ENCODE data around the gene CGB5. TPM values are rescaled to one million over a fixed set of nuclear protein-coding genes. Genes with fewer than 3 reads are reported as not detected.

CGB5 gene
- total RNA-seq, result 12.3 TPM in 1 of 2 replicates, not detected in the other

GRCh38 chr19:49043548-49043947 lies at the start of gene CGB5:
Gene CGB5 (plus strand): TSS chr19:49043848. CDS start chr19:49044210, 362 bp downstream.

GRCh38 chr19:49017041-49017665 lies 26.5 kb upstream of the CGB5 start, which contains the start of gene LHB:
Gene LHB (minus strand): TSS chr19:49017091. CDS start chr19:49017081, 10 bp downstream.

GRCh38 chr19:49024233-49024632 lies 19.4 kb upstream of the CGB5 start, which contains the start of gene CGB3:
Gene CGB3 (minus strand): TSS chr19:49024333. CDS start chr19:49023971, 362 bp downstream.

GRCh38 chr19:49031642-49032301 lies 11.9 kb upstream of the CGB5 start, which contains the start of gene CGB2:
Gene CGB2 (plus strand): TSS chr19:49031890. CDS start chr19:49032096, 206 bp downstream.

DNA sequence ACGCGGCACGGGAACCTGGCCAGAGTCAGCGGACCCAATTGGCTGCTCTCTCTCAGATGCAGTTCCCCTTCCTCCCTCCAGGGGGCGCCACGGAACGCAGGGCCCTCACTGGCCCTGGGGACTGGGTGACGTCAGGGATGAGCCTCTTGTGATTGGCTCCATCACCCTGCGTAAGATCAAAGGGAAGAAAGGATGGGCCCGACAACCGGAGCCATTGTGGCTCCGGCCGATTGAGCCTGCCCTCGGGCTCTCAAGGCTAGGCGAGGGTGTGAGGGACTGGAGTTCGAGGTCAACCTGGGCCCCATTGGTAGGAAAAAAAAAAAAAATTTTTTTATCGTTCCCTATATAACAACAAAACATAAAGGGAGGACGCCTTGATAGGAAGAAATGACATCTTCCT lies 6.8 kb upstream of the CGB5 start, which contains the start of gene CGB1:
CGB1 (minus strand) TSS at position 81 of the 400 bp plus-strand sequence. CDS start 184 bp downstream, outside the sequence.

DNA sequence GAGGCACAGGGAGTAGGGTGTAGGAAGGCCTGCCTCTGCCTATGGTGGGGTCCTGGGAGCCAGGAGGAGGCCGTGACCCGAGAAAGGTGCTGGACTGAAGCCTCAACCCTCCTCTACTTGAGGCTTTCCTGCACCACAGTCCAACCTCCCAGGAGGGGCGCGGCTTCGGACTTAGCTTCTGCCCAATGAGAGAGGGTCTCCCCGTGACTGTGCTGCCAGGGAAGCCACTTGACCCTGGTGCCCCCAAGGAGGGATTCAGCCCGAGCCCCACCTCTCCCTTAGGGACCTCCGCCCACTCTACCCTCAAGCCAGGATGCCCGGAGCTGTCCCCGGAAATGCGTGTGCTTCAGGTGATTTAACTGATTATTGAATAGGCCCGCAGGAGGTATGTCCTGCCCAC lies 5.4 kb downstream of the CGB5 start, which contains the start of gene CGB8:
CGB8 (minus strand) TSS at position 101 of the 400 bp plus-strand sequence. CDS start 372 bp downstream, outside the sequence.

DNA sequence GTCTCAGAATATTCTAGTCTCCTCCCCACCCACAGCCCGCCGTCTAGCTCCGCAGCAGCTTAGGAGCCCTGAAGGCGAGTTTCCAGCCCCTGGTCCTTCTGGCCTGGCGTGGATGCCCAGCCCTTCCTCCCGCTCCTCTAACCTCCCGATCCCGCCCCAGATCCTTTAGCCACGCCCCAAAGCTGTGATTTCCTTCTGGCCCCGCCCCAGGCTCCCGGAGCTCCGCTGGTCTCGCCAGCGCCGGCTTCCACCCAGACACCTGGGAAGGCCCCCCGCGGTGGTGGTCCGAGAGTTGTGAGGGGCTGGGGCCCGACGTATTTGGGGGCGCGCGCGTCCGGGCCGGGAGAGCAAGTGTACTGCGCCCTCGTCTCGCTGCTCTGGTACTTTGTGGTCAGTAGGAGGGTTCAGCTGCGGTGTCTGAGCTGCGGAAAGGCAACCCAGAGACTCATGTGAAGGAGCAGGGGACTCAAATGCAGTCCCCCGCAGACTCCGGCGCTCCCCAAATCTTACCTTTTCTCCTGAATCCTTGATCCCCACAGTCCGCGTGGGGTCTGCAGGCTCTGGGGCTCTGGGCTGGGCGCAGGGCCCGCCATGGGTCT lies 14.1 kb downstream of the CGB5 start, which contains the start of gene CGB7:
CGB7 (minus strand) TSS at position 114 of the 599 bp plus-strand sequence. CDS start 2,374 bp downstream, outside the sequence.

DNA sequence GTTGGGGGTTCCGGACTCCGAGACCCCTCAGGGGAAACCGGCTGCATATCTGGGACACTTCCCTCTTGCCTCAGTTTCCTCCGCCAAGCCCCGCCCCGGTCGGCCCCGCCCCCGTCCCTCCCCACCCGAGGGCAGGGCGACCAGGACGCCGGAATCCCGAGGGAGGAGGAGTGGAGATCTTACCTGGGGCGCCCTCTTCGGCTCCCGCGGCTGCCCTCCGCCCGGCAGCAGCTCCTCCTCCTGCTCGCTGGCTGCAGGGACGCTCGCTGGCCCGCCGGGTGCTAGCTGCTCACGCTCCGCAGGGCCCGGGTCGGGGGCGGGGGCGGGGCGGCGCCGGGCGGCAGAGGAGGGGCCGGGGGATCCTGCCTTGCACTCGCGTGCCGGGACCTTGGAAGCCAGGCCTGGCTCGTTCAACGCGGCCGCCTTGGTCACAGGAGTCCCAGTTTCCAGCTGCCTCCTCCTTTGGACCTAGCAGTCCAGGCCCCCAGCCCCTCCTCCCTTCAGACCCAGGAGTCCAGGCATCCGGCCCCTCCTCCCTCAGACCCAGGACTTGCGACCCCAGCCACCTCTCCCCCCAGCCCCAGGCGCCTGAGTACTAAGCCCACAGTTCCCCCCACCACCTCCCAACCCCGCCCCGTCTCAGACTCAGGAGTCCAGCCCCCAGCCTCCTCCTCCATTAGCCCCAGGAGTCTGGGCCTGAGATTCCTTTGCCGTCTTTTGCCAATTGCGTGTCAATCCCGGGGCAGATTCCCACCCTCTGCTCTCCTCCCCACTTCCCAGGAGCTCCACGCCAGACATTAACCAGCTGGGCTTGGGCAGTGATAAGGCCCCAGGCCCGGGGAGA lies 21.3 kb downstream of the CGB5 start, which contains the start of gene NTF4:
NTF4 (minus strand) TSS at position 51 of the 844 bp plus-strand sequence. CDS start 2,821 bp downstream, outside the sequence.

DNA sequence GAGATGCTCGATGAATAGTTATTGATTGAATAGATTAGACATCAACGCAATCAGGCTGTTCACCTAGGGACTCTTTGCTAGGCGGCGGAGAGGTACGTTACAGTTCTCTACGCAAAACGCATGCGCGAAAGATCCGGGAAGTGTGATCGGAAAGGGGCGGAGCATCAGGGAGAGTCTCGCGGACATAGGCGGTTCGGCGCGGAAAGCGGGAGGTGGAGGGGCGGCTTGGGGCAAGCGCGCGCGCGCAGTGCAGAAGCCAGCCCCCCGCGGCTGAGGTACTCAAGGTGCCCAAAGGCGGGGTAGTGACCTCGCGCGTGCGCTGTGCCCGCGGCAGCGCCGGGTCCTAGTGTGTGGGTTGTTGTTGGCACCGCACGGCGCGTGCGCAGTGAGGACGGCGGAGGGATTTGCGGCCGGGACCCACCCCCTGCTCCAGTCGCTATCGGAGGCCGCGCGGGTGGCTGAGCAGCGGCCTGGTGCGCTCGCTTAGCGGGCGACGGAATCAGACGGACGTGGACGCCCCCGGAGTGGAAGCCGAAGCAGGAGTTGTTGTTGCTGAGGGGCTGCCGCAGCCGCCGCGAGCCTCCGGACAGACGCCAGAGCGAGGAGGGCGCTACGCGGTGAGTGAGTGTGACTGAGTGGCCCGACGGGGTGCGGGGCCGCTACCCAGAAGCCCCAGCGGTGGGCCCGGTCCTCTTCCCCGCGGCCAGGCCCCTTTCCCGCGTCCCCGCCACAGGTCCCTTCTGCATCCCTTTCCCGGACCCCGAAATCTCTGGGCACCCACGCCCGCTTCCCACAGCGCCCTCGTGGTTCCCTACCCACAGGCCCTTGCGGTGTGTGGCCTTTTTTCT lies 41.6 kb downstream of the CGB5 start, which contains the start of gene SNRNP70:
SNRNP70 (plus strand) TSS at position 432 of the 848 bp plus-strand sequence. CDS start 964 bp downstream, outside the sequence.

Other genes starting within 250 kb of the CGB5 start
- 54.6 and 56.7 TPM in 2 replicates for gene BCAT2, start 232.8 kb upstream of the CGB5 start, total RNA-seq
- 4.0 and 4.6 TPM in 2 replicates for gene HSD17B14, start 207.4 kb upstream of the CGB5 start, total RNA-seq
- 18.4 and 23.8 TPM in 2 replicates for gene PLEKHA4, start 175.2 kb upstream of the CGB5 start, total RNA-seq
- 34.5 and 39.9 TPM in 2 replicates for gene PPP1R15A, start 171.4 kb upstream of the CGB5 start, total RNA-seq
- gene TULP2, start 145.1 kb upstream of the CGB5 start, total RNA-seq, result not detected in 2 replicates
- gene NUCB1, start 143.5 kb upstream of the CGB5 start, total RNA-seq, result 337 and 467 TPM in 2 replicates
- 0.16 TPM in 1 of 2 replicates, not detected in the other for gene DHDH, start 110.1 kb upstream of the CGB5 start, total RNA-seq
- 111 and 161 TPM in 2 replicates for gene BAX, start 89.0 kb upstream of the CGB5 start, total RNA-seq
- gene FTL, start 78.5 kb upstream of the CGB5 start, total RNA-seq, result 4,137 and 8,306 TPM in 2 replicates
- 47.3 and 78.4 TPM in 2 replicates for gene GYS1, start 50.5 kb upstream of the CGB5 start, total RNA-seq
- 111 and 241 TPM in 2 replicates for gene RUVBL2, start 50.0 kb upstream of the CGB5 start, total RNA-seq
- gene LHB, start 26.8 kb upstream of the CGB5 start, total RNA-seq, result 0.52 and 1.2 TPM in 2 replicates
- 1.3 TPM in 1 of 2 replicates, not detected in the other for gene CGB3, start 19.5 kb upstream of the CGB5 start, total RNA-seq
- not detected in 2 replicates for gene CGB2, start 12.0 kb upstream of the CGB5 start, total RNA-seq
- gene CGB1, start 7.0 kb upstream of the CGB5 start, total RNA-seq, result not detected in 2 replicates
- gene CGB8, start 5.3 kb downstream of the CGB5 start, total RNA-seq, result 0.91 TPM in 1 of 2 replicates, not detected in the other
- gene CGB7, start 13.9 kb downstream of the CGB5 start, total RNA-seq, result 0.40 and 2.7 TPM in 2 replicates
- not detected in 2 replicates for gene NTF4, start 21.0 kb downstream of the CGB5 start, total RNA-seq
- gene KCNA7, start 28.9 kb downstream of the CGB5 start, total RNA-seq, result not detected in 2 replicates
- gene SNRNP70, start 41.6 kb downstream of the CGB5 start, total RNA-seq, result 119 and 145 TPM in 2 replicates
- gene LIN7B, start 70.5 kb downstream of the CGB5 start, total RNA-seq, result 3.1 and 7.0 TPM in 2 replicates
- 0.32 and 4.8 TPM in 2 replicates for gene C19orf73, start 75.3 kb downstream of the CGB5 start, total RNA-seq
- gene PPFIA3, start 75.7 kb downstream of the CGB5 start, total RNA-seq, result 2.1 and 8.9 TPM in 2 replicates
- 0.32 TPM in 1 of 2 replicates, not detected in the other for gene HRC, start 111.5 kb downstream of the CGB5 start, total RNA-seq
- gene TRPM4, start 113.9 kb downstream of the CGB5 start, total RNA-seq, result 12.0 and 12.8 TPM in 2 replicates

All from epithelial cell of alveolus of lung (primary cell).